ENCODE measurements around the gene ADTRP. TPM values are rescaled to one million over a fixed set of nuclear protein-coding genes. Genes with fewer than 3 reads are reported as not detected.
"Not testable (repeated sequence)": the region's sequence is repeated elsewhere in the genome, so short reads cannot be mapped to it uniquely, and the experiment has no call there.

The ADTRP gene
- total RNA-seq, 1 donor from 2014 or later: 13.2 TPM

DNA sequence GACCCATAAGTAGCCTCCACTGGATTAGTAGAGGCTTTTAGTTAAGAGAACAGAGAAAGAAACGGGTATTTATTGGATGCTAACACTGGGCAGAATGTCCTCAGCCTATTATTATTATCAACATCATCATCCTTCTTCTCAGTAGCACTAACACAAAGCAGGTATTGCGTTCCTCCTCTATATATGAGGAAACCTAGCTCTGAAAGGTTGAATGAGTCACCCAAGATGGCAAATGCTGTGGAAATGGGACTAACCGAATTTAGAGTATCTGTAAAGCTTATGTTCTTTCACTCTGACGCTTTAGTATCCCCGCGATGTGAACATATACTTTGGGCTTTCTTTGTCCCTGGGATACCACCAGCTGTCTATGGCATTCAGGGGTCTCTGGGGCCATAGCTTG is 77.0 kb downstream of the ADTRP start:
- no peak for DNase-seq (ENCODE audit: low read depth, low spot score)

DNA sequence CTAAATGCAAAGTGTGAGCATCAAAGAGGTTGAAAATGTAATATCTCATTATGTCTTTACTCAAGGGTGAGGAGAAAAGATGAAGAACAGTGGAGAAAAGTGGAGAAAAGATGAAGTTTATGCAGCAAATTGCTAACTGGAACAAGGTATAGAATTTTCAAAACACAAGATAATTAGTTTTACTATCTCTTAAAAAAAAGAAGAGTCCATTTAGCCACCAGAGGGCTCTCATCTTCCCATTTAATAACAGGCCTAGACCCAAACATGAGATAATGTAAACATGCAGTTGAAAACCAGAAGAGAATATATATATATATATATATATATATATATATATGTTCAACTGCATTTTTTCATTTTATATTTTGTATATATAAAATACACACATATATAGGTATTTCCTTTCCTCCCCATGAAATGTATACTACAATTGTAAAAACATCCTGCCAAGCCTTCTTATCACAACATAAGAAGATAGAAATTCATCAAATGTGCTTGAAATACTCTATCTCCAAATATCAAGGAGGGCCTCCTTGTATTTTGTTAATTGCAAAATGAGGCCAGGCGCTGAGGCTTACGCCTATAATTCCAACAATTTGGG is 78.4 kb downstream of the ADTRP start:
- no peak for DNase-seq (ENCODE audit: low read depth, low spot score)

DNA sequence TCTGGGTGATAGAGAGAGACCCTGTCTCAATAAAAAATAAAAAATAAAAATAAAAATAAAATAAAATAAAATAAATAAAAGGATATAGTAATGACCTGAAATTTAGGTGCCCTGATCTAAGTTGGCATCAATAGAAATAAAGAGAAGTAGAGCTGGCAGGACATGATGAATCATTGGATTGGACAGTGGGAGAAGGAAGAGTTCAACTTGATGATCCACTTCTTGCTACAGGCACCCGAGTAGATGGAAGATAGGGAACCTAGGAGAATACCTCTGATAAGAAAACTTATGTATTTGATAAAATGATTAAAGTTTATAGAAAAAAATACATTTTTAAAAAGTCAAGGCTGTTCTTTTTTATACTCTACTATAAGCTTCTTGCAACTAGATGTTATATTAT is 79.0 kb downstream of the ADTRP start:
- DNase-seq (ENCODE audit: low read depth, low spot score): no peak

GRCh38 chr6:11692451-11693376 is 85.9 kb downstream of the ADTRP start:
- DNase-seq (ENCODE audit: low read depth, low spot score): no peak

DNA sequence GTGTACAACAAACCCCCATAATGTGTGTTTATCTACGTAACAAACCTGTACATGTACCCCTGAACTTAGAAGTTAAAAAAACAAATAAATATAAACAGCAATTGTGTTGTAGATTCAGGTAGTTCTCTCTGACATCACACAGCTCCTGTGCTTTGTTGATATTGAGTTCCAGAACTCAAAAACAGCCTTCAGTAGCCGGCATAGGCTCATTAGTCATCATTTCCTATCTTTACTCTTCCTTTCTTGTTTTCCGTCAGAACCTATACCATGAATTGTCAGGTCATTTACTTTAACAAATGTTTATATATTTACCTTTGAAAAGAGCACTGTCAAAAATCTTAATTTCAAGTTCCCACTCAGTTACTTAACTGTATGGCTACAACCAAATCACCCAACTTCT is 88.8 kb downstream of the ADTRP start:
- DNase-seq (ENCODE audit: low read depth, low spot score): no peak

GRCh38 chr6:11689400-11689799 is 89.2 kb downstream of the ADTRP start:
- DNase-seq (ENCODE audit: low read depth, low spot score): not testable (repeated sequence)

DNA sequence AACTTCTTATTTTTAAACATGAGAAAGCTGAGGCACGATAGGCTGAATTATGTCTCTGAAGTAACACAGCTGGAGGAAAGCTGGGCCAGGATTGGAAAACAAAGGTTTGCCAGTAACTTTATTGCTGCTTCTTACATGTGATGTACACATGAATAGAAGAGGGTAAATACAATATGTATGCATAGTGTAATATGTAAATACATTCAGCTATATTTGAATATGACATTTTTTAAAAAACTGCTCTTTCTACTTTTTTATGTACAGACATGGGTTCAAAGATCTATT is 90.2 kb downstream of the ADTRP start:
- DNase-seq (ENCODE audit: low read depth, low spot score): no peak

GRCh38 chr6:11685481-11686093 is 93.0 kb downstream of the ADTRP start:
- no peak for DNase-seq (ENCODE audit: low read depth, low spot score)

DNA sequence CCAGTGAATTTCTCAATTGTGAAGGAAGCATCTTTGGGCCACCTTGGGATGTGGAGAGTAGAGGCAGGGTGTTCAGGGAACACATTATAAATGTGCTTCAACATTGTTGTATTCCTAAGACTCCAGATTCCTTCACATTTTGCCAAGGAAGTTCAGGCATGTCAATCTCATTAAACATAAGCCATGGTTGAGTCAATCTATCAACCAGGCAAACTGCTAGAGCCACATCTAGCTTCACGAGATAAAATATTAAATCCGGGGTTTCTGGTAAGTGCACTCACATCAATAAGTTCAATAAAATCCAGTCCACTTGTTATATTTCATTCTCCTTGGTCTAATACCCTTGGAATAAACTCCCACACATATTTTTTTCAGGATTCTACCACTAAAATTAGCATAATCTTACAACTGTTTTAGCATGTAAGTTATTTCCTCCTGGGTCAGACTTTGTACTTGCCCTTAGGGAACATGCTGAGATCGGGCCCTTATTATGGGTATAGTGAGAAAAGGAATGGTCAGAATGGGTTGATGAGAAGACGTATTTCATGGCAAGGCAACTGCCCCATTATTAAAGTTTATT is 93.6 kb downstream of the ADTRP start:
- no peak for DNase-seq (ENCODE audit: low read depth, low spot score)

- DNase-seq (ENCODE audit: low read depth, low spot score): no peak
Measured at GRCh38 chr6:11683871-11684270, 94.7 kb downstream of the ADTRP start.

DNA sequence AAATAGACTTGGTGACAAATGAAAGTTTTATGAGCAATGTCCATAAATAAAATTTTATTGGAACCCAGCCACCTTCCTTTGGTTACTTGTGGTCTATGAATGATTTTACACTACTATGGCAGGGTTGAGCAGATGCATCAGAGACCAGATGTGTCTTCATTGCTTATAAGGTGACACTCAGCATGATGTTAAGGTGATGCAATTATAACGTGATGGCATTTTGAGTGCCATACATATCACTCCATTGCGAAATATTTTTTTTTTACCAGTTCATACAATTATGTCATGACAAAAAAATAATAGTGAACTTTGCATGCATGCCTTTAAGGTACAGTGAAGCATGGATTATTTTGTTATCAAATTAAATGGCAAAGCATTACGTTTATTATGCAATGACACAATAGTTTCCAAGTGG is 96.0 kb downstream of the ADTRP start:
- no peak for DNase-seq (ENCODE audit: low read depth, low spot score)

DNA sequence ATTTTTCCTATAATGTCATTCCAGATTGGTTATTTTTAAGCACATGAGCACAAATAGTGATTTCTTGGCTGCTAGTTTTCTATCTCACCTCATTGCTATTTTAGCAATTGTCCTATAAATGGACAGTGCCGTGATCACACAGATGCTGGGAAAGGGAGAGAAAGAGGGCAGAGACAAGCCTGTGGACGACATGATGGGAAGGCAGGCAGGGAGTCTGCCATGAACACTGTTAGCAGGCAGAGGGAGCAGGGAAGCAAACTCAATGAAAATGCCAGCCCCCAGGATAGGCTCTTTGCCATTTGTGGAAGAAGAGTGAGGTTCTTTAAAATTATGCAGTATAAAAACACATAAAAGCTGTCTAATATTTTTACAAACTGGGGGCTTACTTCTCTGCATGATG is 96.8 kb downstream of the ADTRP start:
- no peak for DNase-seq (ENCODE audit: low read depth, low spot score)

GRCh38 chr6:11681357-11681756 is 97.2 kb downstream of the ADTRP start:
- no peak for DNase-seq (ENCODE audit: low read depth, low spot score)

GRCh38 chr6:11680479-11680878 is 98.1 kb downstream of the ADTRP start:
- DNase-seq (ENCODE audit: low read depth, low spot score): not testable (repeated sequence)

GRCh38 chr6:11679099-11679498 is 99.5 kb downstream of the ADTRP start:
- no peak for DNase-seq (ENCODE audit: low read depth, low spot score)

DNA sequence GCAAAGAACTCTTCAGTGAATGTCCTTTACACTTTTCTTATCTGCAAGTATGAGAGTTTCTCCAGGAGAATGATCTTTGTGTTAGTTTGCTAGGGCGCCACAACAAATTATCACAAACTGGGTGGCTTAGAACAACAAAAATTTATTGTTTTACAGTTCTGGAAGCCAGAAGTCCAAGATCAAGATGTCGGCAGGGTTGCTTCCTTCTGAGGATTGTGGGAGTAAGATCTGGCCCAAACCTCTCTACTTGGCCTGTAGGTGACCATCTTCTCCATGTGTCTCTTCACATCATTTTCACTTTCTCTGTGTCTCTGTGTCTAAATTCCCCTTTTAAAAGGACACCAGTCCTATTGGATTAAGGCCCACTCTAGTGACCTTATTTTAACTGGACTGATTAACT is 103.0 kb downstream of the ADTRP start:
- no peak for DNase-seq (ENCODE audit: low read depth, low spot score)

DNA sequence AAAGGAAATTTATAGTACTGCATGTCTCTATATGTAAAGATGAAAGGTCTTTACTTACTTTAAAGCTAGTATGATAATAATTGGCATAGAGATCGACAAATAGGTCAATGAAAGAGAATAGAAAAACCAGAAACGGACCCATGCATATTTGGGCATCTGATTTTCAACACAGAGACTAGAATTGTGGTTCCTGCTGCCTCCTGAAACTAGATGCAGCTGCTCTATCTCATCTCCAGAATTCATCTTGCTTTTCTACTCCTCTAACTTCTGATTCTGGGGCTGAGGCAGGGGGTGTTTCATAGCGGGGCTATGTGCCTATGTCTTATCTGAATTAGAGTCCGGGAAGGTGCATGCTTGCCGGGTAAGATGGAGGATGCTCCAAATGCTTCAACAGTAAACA is 105.9 kb downstream of the ADTRP start:
- DNase-seq (ENCODE audit: low read depth, low spot score): no peak

- DNase-seq (ENCODE audit: low read depth, low spot score): no peak
Measured at GRCh38 chr6:11672256-11672655, 106.3 kb downstream of the ADTRP start.

- DNase-seq (ENCODE audit: low read depth, low spot score): no peak
Measured at GRCh38 chr6:11669696-11670095, 108.9 kb downstream of the ADTRP start.

GRCh38 chr6:11668455-11668854 is 110.1 kb downstream of the ADTRP start:
- no peak for DNase-seq (ENCODE audit: low read depth, low spot score)

GRCh38 chr6:11667876-11668275 is 110.7 kb downstream of the ADTRP start:
- no peak for DNase-seq (ENCODE audit: low read depth, low spot score)

- DNase-seq (ENCODE audit: low read depth, low spot score): no peak
Measured at GRCh38 chr6:11665604-11666326, 112.8 kb downstream of the ADTRP start.
